H9 (cell line): ENCODE measurements around the gene CACNA1F. TPM values are rescaled to one million over a fixed set of nuclear protein-coding genes. Genes with fewer than 3 reads are reported as not detected.

Experiments used
- DNase-seq: peaks from one replicate; pipeline ENCODE4 v3.0.0-alpha.2; 2017
- H2AFZ ChIP-seq: one replicate; pipeline ENCODE4 v1.6.1; 2013; ENCODE audit warnings: mild to moderate bottlenecking, low read length, control low read depth, moderate library complexity
- H2AK5ac ChIP-seq: 2 replicates; pipeline ENCODE4 v1.6.1; 2013; ENCODE audit warnings: low read length, control low read depth, mixed read lengths; ENCODE audit not compliant: insufficient read length
- H2BK120ac ChIP-seq: one replicate; pipeline ENCODE4 v1.6.1; 2013; ENCODE audit warnings: low read depth, mild to moderate bottlenecking, low read length, control low read depth, inconsistent platforms; ENCODE audit not compliant: poor library complexity, severe bottlenecking
- H2BK12ac ChIP-seq: 2 replicates; pipeline ENCODE4 v1.6.1; 2013; ENCODE audit warnings: low read length, control low read depth, mixed read lengths, low read depth; ENCODE audit not compliant: insufficient read length
- H2BK15ac ChIP-seq: 2 replicates; pipeline ENCODE4 v1.6.1; 2013; ENCODE audit warnings: low read depth, low read length, control low read depth
- H2BK20ac ChIP-seq: one replicate; pipeline ENCODE4 v1.6.1; 2013; ENCODE audit warnings: low read depth, mild to moderate bottlenecking, low read length, control low read depth, inconsistent platforms; ENCODE audit not compliant: poor library complexity, severe bottlenecking
- H2BK5ac ChIP-seq: 2 replicates; pipeline ENCODE4 v1.6.1; 2013; ENCODE audit warnings: low read length, control low read depth, mixed read lengths; ENCODE audit not compliant: insufficient read length
- H3K14ac ChIP-seq: 2 replicates; pipeline ENCODE4 v1.6.1; 2013; ENCODE audit warnings: low read length, control low read depth; ENCODE audit not compliant: insufficient read depth
- H3K18ac ChIP-seq: 2 replicates; pipeline ENCODE4 v1.6.1; 2013; ENCODE audit warnings: low read depth, mild to moderate bottlenecking, mixed read lengths, low read length, control low read depth; ENCODE audit not compliant: insufficient read length
- H3K23ac ChIP-seq: 2 replicates; pipeline ENCODE4 v1.6.1; 2013; ENCODE audit warnings: low read length, control low read depth, mixed read lengths, low read depth; ENCODE audit not compliant: insufficient read length
- H3K23me2 ChIP-seq: 2 replicates; pipeline ENCODE4 v1.6.1; 2013; ENCODE audit warnings: low read depth, mild to moderate bottlenecking, mixed read lengths, low read length, control low read depth; ENCODE audit not compliant: insufficient read length, poor library complexity, severe bottlenecking
- H3K27ac ChIP-seq: 2 replicates; pipeline ENCODE4 v1.5.1; 2013; ENCODE audit warnings: low read length, control low read depth, mixed read lengths, low read depth; ENCODE audit not compliant: insufficient read length
- H3K27me3 ChIP-seq: 2 replicates; pipeline ENCODE4 v1.6.1; 2013; ENCODE audit warnings: low read length, control low read depth, inconsistent platforms; ENCODE audit not compliant: insufficient read depth
- H3K4ac ChIP-seq: 2 replicates; pipeline ENCODE4 v1.6.1; 2013; ENCODE audit warnings: low read depth, mild to moderate bottlenecking, control low read depth, inconsistent platforms, low read length, moderate library complexity
- H3K4me1 ChIP-seq: 2 replicates; pipeline ENCODE4 v1.6.1; 2013; ENCODE audit warnings: low read length, control low read depth, inconsistent platforms; ENCODE audit not compliant: insufficient read depth
- H3K4me2 ChIP-seq: 2 replicates; pipeline ENCODE4 v1.6.1; 2013; ENCODE audit warnings: low read length, control low read depth, mixed read lengths; ENCODE audit not compliant: insufficient read length, insufficient read depth
- H3K56ac ChIP-seq: 2 replicates; pipeline ENCODE4 v1.6.1; 2013; ENCODE audit warnings: low read depth, mild to moderate bottlenecking, mixed read lengths, low read length, control low read depth; ENCODE audit not compliant: insufficient read length
- H3K79me1 ChIP-seq: 2 replicates; pipeline ENCODE4 v1.6.1; 2013; ENCODE audit warnings: low read depth, mild to moderate bottlenecking, moderate library complexity, low read length, control low read depth, inconsistent platforms; ENCODE audit not compliant: insufficient read depth, poor library complexity, severe bottlenecking
- H3K79me2 ChIP-seq: 2 replicates; pipeline ENCODE4 v1.6.1; 2013; ENCODE audit warnings: low read length, control low read depth, inconsistent platforms; ENCODE audit not compliant: insufficient read depth
- H3K9ac ChIP-seq: 2 replicates; pipeline ENCODE4 v1.6.1; 2013; ENCODE audit warnings: low read length, control low read depth, mixed read lengths; ENCODE audit not compliant: insufficient read length; ENCODE audit errors: extremely low read depth
- H3K9me3 ChIP-seq: one replicate; pipeline ENCODE4 v1.6.1; 2013; ENCODE audit warnings: low read depth, low read length, inconsistent platforms; ENCODE audit not compliant: control insufficient read depth
- H3T11ph ChIP-seq: one replicate; pipeline ENCODE4 v1.6.1; 2013; ENCODE audit warnings: mild to moderate bottlenecking, low read length, control low read depth, inconsistent platforms
- H4K20me1 ChIP-seq: one replicate; pipeline ENCODE4 v1.6.1; 2013; ENCODE audit not compliant: control insufficient read depth, insufficient read length, insufficient read depth
- H4K5ac ChIP-seq: 2 replicates; pipeline ENCODE4 v1.6.1; 2013; ENCODE audit warnings: low read depth, mild to moderate bottlenecking, mixed read lengths, low read length, control low read depth; ENCODE audit not compliant: insufficient read length
- H4K8ac ChIP-seq: replicated peaks from 2 replicates; pipeline ENCODE4 v1.6.1; 2013; ENCODE audit warnings: low read length, control low read depth, mixed read lengths, low read depth; ENCODE audit not compliant: insufficient read length
- H4K91ac ChIP-seq: 2 replicates; pipeline ENCODE4 v1.6.1; 2013; ENCODE audit warnings: low read depth, mild to moderate bottlenecking, moderate library complexity, mixed read lengths, low read length, control low read depth; ENCODE audit not compliant: insufficient read length
- H3K27ac Mint-ChIP-seq, 3 experiments: 2 replicates in 2 of 3; 3 replicates in 1 of 3; pipeline ENCODE4 v1.8.0; 2020 to 2021; ENCODE audit warnings: mixed read lengths in 3 of 3, mild to moderate bottlenecking in 1 of 3, moderate library complexity in 1 of 3
- H3K27me3 Mint-ChIP-seq: 2 replicates; pipeline ENCODE4 v1.8.0; 2021; ENCODE audit warnings: low read depth, mild to moderate bottlenecking, moderate library complexity, mixed read lengths
- H3K36me3 Mint-ChIP-seq, 3 experiments: 2 replicates in 2 of 3; 3 replicates in 1 of 3; pipeline ENCODE4 v1.8.0; 2020 to 2021; ENCODE audit warnings: low read depth in 3 of 3, mixed read lengths in 3 of 3; ENCODE audit not compliant: insufficient read depth in 1 of 3
- H3K4me1 Mint-ChIP-seq, 2 experiments: 2 replicates each; pipeline ENCODE4 v1.8.0; 2020; ENCODE audit warnings: mixed read lengths in 2 of 2
- H3K4me3 Mint-ChIP-seq, 2 experiments: 2 replicates in 1 of 2; 3 replicates in 1 of 2; pipeline ENCODE4 v1.8.0; 2020 to 2021; ENCODE audit warnings: mild to moderate bottlenecking in 2 of 2, mixed read lengths in 2 of 2, moderate library complexity in 1 of 2
- H3K9me3 Mint-ChIP-seq, 2 experiments: 2 replicates in 1 of 2; 3 replicates in 1 of 2; pipeline ENCODE4 v1.8.0; 2020; ENCODE audit warnings: mild to moderate bottlenecking in 2 of 2, mixed read lengths in 2 of 2, moderate library complexity in 1 of 2
- CTCF ChIP-seq: fragments of 200-600 bp; sonication (generic); conservative IDR thresholded peaks from 3 replicates; pipeline ENCODE4 v1.8.0; 2021; ENCODE audit warnings: antibody characterized with exemption, mild to moderate bottlenecking
- WGBS: extraction: QIAGEN DNeasy Blood & Tissue Kit; methylation state at CpG from one replicate; pipeline ENCODE4 v1.1.7; 2013; ENCODE audit warnings: missing lambda C conversion rate, low lambda C conversion rate, mixed read lengths; ENCODE audit not compliant: insufficient read length; ENCODE audit errors: extremely low coverage; 5-methylcytosine and 5-hydroxymethylcytosine counted together
- total RNA-seq: library from RNA; stranded (reverse); gene quantifications from 2 replicates; pipeline ENCODE4 v1.2.1, GENCODE V29; 2021

Gene CACNA1F
- total RNA-seq, 1 experiment from 2014 or later, result 1.4 TPM

GRCh38 chrX:49226946-49227345 lies 6.2 kb downstream of the CACNA1F start:
- no peak overlapping the region for H2AK5ac ChIP-seq
- H3K4ac ChIP-seq, result no peak overlapping the region
- H2BK12ac ChIP-seq, result no peak overlapping the region
- no peak overlapping the region for H2BK15ac ChIP-seq
- no peak overlapping the region for H2AFZ ChIP-seq
- Mint-ChIP-seq H3K27me3 (peaks cover 12% of the 10 kb centered on the region), H3K4me3 (no peak overlapping the region), H3K4me1 (peaks cover 7 to 22% of the 10 kb centered on the region in 2 experiments), H3K27ac (no peak overlapping the region), H3K36me3 (peaks cover 2 to 4% (median 3%) of the 10 kb centered on the region in 3 experiments; a peak in 5 of 7 replicates), H3K9me3 (peaks cover 73 to 85% of the 10 kb centered on the region in 2 experiments)
- no CpG with 5 or more reads among the region's 9 CpGs for WGBS
- no peak overlapping the region for H4K91ac ChIP-seq
- no peaks in the 10 kb centered on the region for H3K27me3 ChIP-seq
- H4K20me1 ChIP-seq, result no peaks in the 10 kb centered on the region
- no peak overlapping the region for H4K8ac ChIP-seq
- H3K79me1 ChIP-seq, result no peaks in the 10 kb centered on the region
- H3K56ac ChIP-seq, result no peak overlapping the region
- no peaks in the 10 kb centered on the region for H3K23me2 ChIP-seq
- H3K14ac ChIP-seq, result no peak overlapping the region
- no peak overlapping the region for H3K4me2 ChIP-seq
- no peak for TF ChIP-seq CTCF
- no peaks in the 10 kb centered on the region for H3K79me2 ChIP-seq
- H3K27ac ChIP-seq, result no peak overlapping the region
- H3K9ac ChIP-seq, result no peak overlapping the region
- no peak overlapping the region for H2BK20ac ChIP-seq
- no peak overlapping the region for H3K18ac ChIP-seq
- H3K9me3 ChIP-seq, result peaks cover 31% of the 10 kb centered on the region
- no peaks in the 10 kb centered on the region; the same call in 1 of the 2 replicates for H3K4me1 ChIP-seq
- DNase-seq, result no peak
- no peak overlapping the region for H3T11ph ChIP-seq
- no peak overlapping the region for H2BK120ac ChIP-seq
- no peak overlapping the region for H2BK5ac ChIP-seq
- no peak overlapping the region for H4K5ac ChIP-seq
- no peak overlapping the region for H3K23ac ChIP-seq
